HG02970 (cell line): ENCODE results near the gene DMRT2.

Experiments
- ATAC-seq: cut with Tn5 transposase; IDR thresholded peaks from one replicate; pipeline ENCODE4 v1.9.1; 2021; ENCODE audit warnings: mild to moderate bottlenecking, moderate library complexity, moderate number of reproducible peaks; ENCODE audit not compliant: unreplicated experiment, low FRiP score

The DMRT2 gene

GRCh38 chr9:1050125-1050895 lies at the start of gene DMRT2:
TSS of gene DMRT2 (plus strand) at chr9:1050357. CDS start at chr9:1051614, 1,257 bp downstream.
- ATAC-seq, result no peak

GRCh38 chr9:1001838-1002237 lies 48.3 kb upstream of the DMRT2 start:
- no peak for ATAC-seq

GRCh38 chr9:1002678-1003077 lies 47.5 kb upstream of the DMRT2 start:
- no peak for ATAC-seq

GRCh38 chr9:1005043-1005667 lies 45.0 kb upstream of the DMRT2 start:
- ATAC-seq, result no peak

DNA sequence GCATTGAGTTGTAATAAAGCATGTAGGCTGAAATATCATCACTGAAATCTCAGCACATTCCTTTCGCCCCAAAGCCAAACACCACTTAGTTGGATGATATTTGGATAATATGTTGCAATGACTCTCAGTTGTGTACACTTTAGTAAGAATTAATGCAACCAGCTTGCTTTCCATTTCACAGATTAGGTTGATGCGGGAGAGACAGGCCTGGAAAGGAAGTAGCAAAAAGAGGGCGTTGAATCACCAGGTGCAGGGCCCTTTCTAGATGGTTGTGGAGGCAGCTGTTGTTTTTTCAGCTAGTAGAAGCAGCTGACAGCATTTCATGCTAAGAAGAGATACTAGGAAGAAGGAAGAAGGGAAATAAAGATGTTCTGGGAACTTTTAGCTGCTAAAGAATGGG lies 42.8 kb upstream of the DMRT2 start:
- no peak for ATAC-seq

- ATAC-seq, result no peak
Measured at GRCh38 chr9:1008216-1008615, 41.9 kb upstream of the DMRT2 start.

GRCh38 chr9:1009101-1009707 lies 41.0 kb upstream of the DMRT2 start:
- ATAC-seq, result peak; percentile 98

DNA sequence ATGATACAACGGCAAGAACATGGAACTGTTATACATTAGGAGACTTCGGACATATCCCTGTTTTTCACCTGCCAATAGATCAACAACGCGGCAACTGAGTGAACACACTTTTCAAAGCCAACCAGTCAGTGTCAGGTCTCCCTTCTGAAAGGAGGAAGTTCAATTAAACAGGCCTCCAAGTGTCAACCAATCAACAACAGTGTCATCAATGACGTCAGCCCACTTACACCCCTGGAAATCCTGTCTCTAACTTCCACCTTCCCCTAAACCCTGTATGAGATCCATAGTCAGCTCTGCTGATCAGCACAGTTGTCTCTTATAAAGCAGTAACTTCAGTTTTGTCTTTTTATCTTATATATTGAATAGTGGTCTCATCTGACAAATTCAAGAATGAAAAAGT lies 37.1 kb upstream of the DMRT2 start:
- no peak for ATAC-seq

DNA sequence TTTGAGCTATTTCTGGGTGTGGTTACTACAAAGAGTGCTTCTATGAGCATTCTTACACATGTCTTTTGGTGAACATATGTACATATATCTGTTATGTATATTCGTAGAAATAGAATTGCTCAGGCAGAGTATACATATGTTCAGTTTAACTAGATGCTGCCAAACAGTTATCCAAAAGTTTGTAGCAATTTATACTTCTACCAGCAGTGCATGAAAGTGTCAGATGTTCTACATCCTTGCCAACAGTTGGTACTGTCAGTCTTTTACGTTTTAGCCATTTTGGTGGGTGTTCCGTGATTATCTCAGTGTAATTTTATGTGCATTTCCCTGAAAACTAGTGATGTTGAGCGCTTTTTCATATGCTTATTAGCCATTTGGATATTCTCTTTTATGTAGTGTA lies 35.9 kb upstream of the DMRT2 start:
- ATAC-seq, result no peak

DNA sequence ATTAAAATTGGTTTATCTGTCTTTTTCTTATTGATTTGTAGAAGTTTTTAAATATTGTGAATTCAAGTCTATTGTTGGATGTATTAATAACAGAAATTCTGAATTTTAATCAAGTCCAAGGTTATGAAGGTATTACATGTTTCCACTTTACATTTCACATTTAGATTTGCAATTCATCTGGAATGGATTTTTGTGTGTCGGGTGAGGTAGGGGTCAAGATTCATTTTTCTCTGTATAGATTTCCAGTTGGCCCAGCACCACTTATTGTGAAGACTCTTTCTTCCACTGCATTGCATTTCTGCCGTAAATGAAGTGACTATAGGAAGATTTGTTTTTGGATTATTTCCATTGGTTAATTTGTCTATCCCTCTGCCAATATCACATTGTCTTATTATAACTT lies 35.5 kb upstream of the DMRT2 start:
- ATAC-seq, result no peak

DNA sequence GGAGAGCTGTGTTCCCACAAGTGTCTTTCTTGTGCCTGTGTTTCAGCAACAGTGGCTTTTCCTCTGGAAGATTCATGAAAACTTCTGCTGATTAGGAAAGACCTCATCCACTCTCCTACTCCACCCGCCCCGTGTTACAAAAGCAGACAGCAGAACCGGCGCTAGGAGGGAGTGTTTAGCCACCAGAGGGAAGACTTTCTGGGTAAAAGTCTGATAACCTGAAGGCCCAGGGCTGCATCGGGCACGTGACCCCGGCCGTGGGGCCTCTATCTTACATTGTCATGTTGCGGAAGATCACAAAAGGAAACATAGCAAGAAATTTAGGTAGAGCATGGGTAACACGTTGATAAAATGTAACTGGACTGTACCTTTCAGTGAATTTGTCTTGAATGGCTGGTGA lies 32.0 kb upstream of the DMRT2 start:
- no peak for ATAC-seq

- ATAC-seq, result no peak
Measured at GRCh38 chr9:1024112-1024511, 26.0 kb upstream of the DMRT2 start.

GRCh38 chr9:1025131-1025530 lies 25.0 kb upstream of the DMRT2 start:
- ATAC-seq, result no peak

- ATAC-seq, result no peak
Measured at GRCh38 chr9:1026219-1026618, 23.9 kb upstream of the DMRT2 start.

DNA sequence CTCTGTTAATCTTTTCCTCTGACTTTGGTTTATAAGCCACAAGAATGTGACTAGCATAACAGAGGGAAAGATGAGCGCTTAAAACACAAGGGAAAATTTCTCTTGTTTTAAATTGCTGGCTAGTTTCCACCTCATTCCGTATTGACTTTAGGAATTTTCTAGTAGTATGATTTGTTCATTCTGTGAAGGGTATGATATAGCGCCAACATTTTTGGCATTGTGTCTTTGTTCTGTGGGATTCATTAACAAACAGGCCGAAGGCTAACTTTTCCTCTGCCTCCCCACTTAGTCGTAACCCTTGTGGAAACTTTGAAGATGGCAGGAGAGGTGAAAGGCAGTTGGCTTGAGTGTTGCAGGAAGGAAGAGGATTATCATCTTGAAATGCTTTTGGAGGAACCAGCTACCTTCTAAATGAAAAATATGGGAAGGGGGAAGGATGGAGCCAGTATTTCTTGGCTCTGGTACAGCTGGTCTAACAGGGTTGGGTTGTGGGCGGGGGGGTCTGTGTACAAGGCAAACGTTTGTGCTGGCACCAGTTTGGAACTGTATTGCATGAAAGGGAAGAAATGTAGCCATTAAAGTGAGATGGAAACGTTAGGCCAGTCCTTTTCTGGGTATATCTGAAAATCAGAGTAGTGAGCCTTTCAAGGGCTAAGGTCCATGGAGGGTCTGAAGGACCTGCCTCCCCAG lies 21.5 kb upstream of the DMRT2 start:
- no peak for ATAC-seq

DNA sequence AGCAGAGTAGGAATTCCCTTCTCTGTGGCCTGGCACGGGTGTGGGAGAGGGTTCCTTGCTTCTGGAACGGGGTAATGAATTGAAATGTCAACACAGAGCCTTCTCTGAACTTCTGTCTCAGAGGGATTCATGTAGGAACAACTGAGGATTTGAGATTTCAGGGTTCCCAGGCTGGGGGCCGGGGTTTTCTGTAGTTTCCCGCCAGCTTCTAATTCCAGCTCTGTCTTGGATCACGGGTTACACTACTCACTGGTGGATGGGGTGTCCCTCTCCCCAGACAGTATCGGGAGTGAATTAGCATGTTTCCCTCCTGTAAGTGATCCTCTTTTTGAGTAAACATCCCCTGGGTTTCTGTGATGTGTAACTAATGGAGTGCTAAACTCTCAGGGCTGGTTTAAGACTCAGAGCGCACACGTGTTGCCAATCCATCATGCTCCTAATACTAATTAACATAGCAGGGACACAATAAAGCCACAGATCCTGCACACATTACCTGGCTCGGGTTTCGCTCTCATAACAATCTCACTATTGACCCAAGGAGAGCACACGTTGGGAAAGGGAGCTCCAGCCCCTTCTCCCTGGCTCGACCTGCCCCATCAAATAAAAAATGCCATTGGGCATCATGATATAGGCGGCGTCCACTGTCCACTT lies 18.1 kb upstream of the DMRT2 start:
- ATAC-seq, result no peak

DNA sequence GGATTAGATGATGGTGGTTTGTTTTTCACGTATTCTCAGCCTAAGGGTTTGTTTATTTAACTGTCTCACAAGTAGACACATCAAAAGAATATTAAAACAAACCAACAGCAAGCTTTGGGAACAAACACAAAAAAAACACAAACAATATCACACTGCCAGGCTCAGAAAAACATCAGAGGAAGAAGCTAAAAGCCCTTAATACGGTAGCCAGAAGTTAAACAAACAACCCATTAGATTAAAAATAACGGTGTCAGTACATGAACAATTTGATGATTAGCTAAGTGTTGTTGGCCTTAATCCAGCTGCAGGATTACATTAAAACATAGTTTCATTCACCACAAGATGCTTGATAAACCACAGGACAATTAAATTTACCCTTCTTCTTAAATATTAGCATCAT lies 15.9 kb upstream of the DMRT2 start:
- ATAC-seq, result no peak

DNA sequence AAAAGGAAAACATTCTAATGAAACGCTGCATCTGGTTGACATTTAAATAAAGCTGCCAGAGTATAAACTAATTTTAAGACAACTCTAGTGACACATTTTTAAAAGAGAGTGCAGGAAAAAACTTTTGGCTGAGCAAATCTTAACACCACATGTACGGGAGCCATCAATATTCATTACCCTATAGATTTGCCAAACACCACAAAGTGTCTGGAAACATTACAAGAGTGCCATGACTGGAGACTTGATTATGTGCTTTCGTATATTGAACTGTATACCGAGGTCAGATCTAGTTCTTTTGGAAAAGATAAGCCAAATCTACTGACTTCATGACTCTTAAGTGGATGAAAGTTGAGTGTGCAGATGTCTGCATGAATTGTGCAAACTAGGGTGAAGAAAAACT lies 10.6 kb upstream of the DMRT2 start:
- ATAC-seq, result no peak

- ATAC-seq, result no peak
Measured at GRCh38 chr9:1042466-1042865, 7.7 kb upstream of the DMRT2 start.

DNA sequence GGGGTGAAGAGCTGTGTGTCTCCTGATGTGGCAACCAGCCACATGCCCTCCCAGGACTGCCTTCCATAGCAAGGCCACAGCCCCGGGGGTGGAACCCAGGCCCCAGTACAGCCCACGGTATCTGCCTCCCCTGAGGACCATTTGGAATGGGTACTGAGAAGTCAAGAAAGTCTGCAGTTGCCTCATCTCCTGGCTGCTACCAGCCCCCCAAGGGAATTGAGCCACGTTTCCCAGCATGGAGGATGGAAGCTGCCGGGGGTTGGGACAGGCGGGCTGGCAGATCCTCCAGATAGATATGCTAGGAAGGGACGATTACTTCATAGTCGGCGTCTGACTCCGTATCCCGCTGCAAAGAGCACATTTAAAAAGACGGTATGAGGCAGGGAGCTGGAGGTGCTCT lies 5.5 kb upstream of the DMRT2 start:
- no peak for ATAC-seq
